Measurements from ENCODE around the gene DTD1. TPM values are rescaled to one million over a fixed set of nuclear protein-coding genes. Genes with fewer than 3 reads are reported as not detected.

The DTD1 gene
- total RNA-seq, 4 donors from 2014 or later: 27.3 to 54.0 (median 35.2) TPM

- 56% methylated on average over 1 of the region's 1 CpG; no CpG with 5 or more reads in 1 of the 2 donors for WGBS, 2 donors
- no peak for DNase-seq
- intact Hi-C loops (cut with DNase I): no loop called here
Measured at GRCh38 chr20:18686696-18687095, 98.8 kb downstream of the DTD1 start.

GRCh38 chr20:18688676-18689075 is 100.8 kb downstream of the DTD1 start:
- intact Hi-C loops (cut with DNase I): no loop called here
- H3K36me3 ChIP-seq: no peaks in the 10 kb centered on the region
- H3K27ac ChIP-seq: no peak overlapping the region
- no peaks in the 10 kb centered on the region for H3K27me3 ChIP-seq
- 71 to 84% methylated on average over 3 of the region's 3 CpGs for WGBS, 2 donors
- no peak for DNase-seq
- TF ChIP-seq CTCF (IDR thresholded peaks at IDR 0.05) (no peak), POLR2A (IDR thresholded peaks at IDR 0.05) (no peak)
- H3K4me1 ChIP-seq: peaks cover 0 to 6% (median 0%) of the 10 kb centered on the region in 3 donors
- no peaks in the 10 kb centered on the region for H3K9me3 ChIP-seq
- H3K4me3 ChIP-seq: no peak overlapping the region

More at GRCh38 chr20:18686696-18687095, 98.8 kb downstream of the DTD1 start:
- H3K36me3 ChIP-seq: no peaks in the 10 kb centered on the region
- no peak for TF ChIP-seq POLR2A (IDR thresholded peaks at IDR 0.05)
- no peak for TF ChIP-seq CTCF (IDR thresholded peaks at IDR 0.05)
- H3K9me3 ChIP-seq: no peaks in the 10 kb centered on the region
- H3K27me3 ChIP-seq: no peaks in the 10 kb centered on the region
- H3K27ac ChIP-seq: no peak overlapping the region
- no peak overlapping the region for H3K4me3 ChIP-seq
- no peaks in the 10 kb centered on the region for H3K4me1 ChIP-seq

- 75 to 83% methylated on average over 1 of the region's 1 CpG for WGBS, 2 donors
- no peak overlapping the region for H3K4me3 ChIP-seq
- DNase-seq: no peak
- H3K9me3 ChIP-seq: no peaks in the 10 kb centered on the region
- no peaks in the 10 kb centered on the region for H3K27me3 ChIP-seq
- H3K27ac ChIP-seq: no peak overlapping the region
- H3K4me1 ChIP-seq: peaks cover 0 to 6% (median 0%) of the 10 kb centered on the region in 3 donors
- intact Hi-C loops (cut with DNase I): no loop called here
- H3K36me3 ChIP-seq: no peaks in the 10 kb centered on the region
- TF ChIP-seq CTCF (IDR thresholded peaks at IDR 0.05): no peak
- no peak for TF ChIP-seq POLR2A (IDR thresholded peaks at IDR 0.05)
Measured at GRCh38 chr20:18689557-18689956, 101.7 kb downstream of the DTD1 start.

GRCh38 chr20:18692447-18692846 is 104.6 kb downstream of the DTD1 start:
- Histone ChIP-seq H3K4me3 (no peak overlapping the region), H3K4me1 (peaks cover 0 to 6% (median 0%) of the 10 kb centered on the region in 3 donors), H3K36me3 (no peaks in the 10 kb centered on the region), H3K27me3 (no peaks in the 10 kb centered on the region), H3K9me3 (no peaks in the 10 kb centered on the region), H3K27ac (no peak overlapping the region)
- WGBS, 2 donors: 25 to 50% methylated on average over 1 of the region's 1 CpG
- TF ChIP-seq POLR2A (IDR thresholded peaks at IDR 0.05): no peak
- no peak for TF ChIP-seq CTCF (IDR thresholded peaks at IDR 0.05)
- no peak for DNase-seq
- intact Hi-C loops (cut with DNase I): no loop called here

- no peaks in the 10 kb centered on the region for H3K9me3 ChIP-seq
- DNase-seq: no peak
- H3K27me3 ChIP-seq: no peaks in the 10 kb centered on the region
- intact Hi-C loops (cut with DNase I): no loop called here
- peaks cover 0 to 6% (median 0%) of the 10 kb centered on the region in 3 donors for H3K4me1 ChIP-seq
- 93% methylated on average over 6 of the region's 6 CpGs for WGBS, 2 donors
- H3K27ac ChIP-seq: no peak overlapping the region
- no peak for TF ChIP-seq POLR2A (IDR thresholded peaks at IDR 0.05)
- no peak for TF ChIP-seq CTCF (IDR thresholded peaks at IDR 0.05)
- H3K4me3 ChIP-seq: no peak overlapping the region
- peaks cover 0 to 6% (median 0%) of the 10 kb centered on the region in 3 donors for H3K36me3 ChIP-seq
Measured at GRCh38 chr20:18694071-18694470, 106.2 kb downstream of the DTD1 start.

Measured in esophagus squamous epithelium (tissue), 5 donors.